GM12878 (cell line): ENCODE measurements around the gene BMPR2. TPM values are rescaled to one million over a fixed set of nuclear protein-coding genes. Genes with fewer than 3 reads are reported as not detected.

Experiments used
- ATAC-seq: fragments of 200-7000 bp; cut with Tn5 transposase; 3 replicates; pipeline ENCODE4 v1.9.1; 2020; ENCODE audit warnings: mild to moderate bottlenecking, moderate library complexity
- BruUV-seq: library from RNA; stranded (reverse); fragments of 400-500 nt; replicated peaks from 2 replicates; lab custom pipeline; 2021; lab: Mats Ljungman, UMichigan
- CTCF ChIA-PET: fragments of 300-600 bp; sonication (Branson Sonifier 250); formaldehyde crosslinking; extraction: SDS; loops from one replicate; lab custom pipeline; 2021; ENCODE audit warnings: inconsistent platforms; lab: Yijun Ruan, JAX
- POLR2A ChIA-PET: fragments of 350-600 bp; formaldehyde crosslinking; extraction: SDS; loops from one replicate; lab custom pipeline; 2021; ENCODE audit warnings: inconsistent platforms; lab: Charles Lee
- RAD21 ChIA-PET: fragments of 300-600 bp; sonication (Branson Sonifier 250); formaldehyde crosslinking; loops from one replicate; lab custom pipeline; 2023; ENCODE audit warnings: antibody characterized with exemption; ENCODE audit not compliant: unreplicated experiment; lab: Charles Lee
- SMC1A ChIA-PET: fragments of 300-600 bp; sonication (Branson Sonifier 250); formaldehyde crosslinking; loops from one replicate; lab custom pipeline; 2023; ENCODE audit not compliant: unreplicated experiment, uncharacterized antibody; lab: Charles Lee
- DNase-seq: peaks from one replicate; pipeline ENCODE4 v3.0.0-alpha.2; 2011; ENCODE audit warnings: low read depth, low spot score
- FAIRE-seq: peaks from 3 replicates; lab custom pipeline; 2011; peaks lifted over from hg19 to GRCh38; lab: Jason Lieb, UNC
- H2AFZ ChIP-seq: 2 replicates; pipeline ENCODE4 v1.6.0; 2011; ENCODE audit warnings: low read depth, low read length, control low read depth; ENCODE audit not compliant: control insufficient read depth
- H3K27ac ChIP-seq: 2 replicates; pipeline ENCODE4 v1.5.1; 2011; ENCODE audit warnings: control low read depth; ENCODE audit not compliant: control insufficient read depth, insufficient read depth
- H3K27me3 ChIP-seq, 2 experiments: replicated peaks in 1 of 2; 2 replicates each; pipeline versions ENCODE4 v1.6.0 to v1.6.1; 2011; ENCODE audit warnings: low read length in 1 of 2; ENCODE audit not compliant: control insufficient read depth in 2 of 2, insufficient read depth in 2 of 2
- H3K36me3 ChIP-seq, 2 experiments: 2 replicates each; pipeline ENCODE4 v1.5.1; 2011; ENCODE audit warnings: low read length in 1 of 2; ENCODE audit not compliant: control insufficient read depth in 2 of 2, insufficient read depth in 2 of 2
- H3K4me1 ChIP-seq: 2 replicates; pipeline ENCODE4 v1.6.1; 2011; ENCODE audit warnings: mild to moderate bottlenecking, low read length, moderate library complexity, mixed read lengths; ENCODE audit not compliant: control insufficient read depth, insufficient read depth
- H3K4me2 ChIP-seq: 2 replicates; pipeline ENCODE4 v1.6.0; 2011; ENCODE audit warnings: control low read depth; ENCODE audit not compliant: control insufficient read depth, insufficient read depth
- H3K4me3 ChIP-seq: fragments of 200-600 bp; sonication (generic); 2 replicates; pipeline ENCODE4 v1.5.1; 2016
- H3K79me2 ChIP-seq: 2 replicates; pipeline ENCODE4 v1.6.0; 2011; ENCODE audit warnings: low read length; ENCODE audit not compliant: control insufficient read depth, insufficient read depth
- H3K9ac ChIP-seq: 2 replicates; pipeline ENCODE4 v1.8.0; 2011; ENCODE audit warnings: low read length, control low read depth, mixed read lengths; ENCODE audit not compliant: control insufficient read depth, insufficient read depth
- H3K9me3 ChIP-seq: replicated peaks from 3 replicates; pipeline ENCODE4 v1.5.1; 2011; ENCODE audit warnings: mild to moderate bottlenecking, low read length; ENCODE audit not compliant: control insufficient read depth, insufficient read depth
- H4K20me1 ChIP-seq: 2 replicates; pipeline ENCODE4 v1.6.0; 2011; ENCODE audit not compliant: control insufficient read depth, insufficient read depth
- KDM1A ChIP-seq: fragments of 200-600 bp; sonication (generic); IDR thresholded peaks from 2 replicates; pipeline ENCODE4 v1.6.1; 2016; ENCODE audit warnings: borderline replicate concordance
- NFIC ChIP-seq: IDR thresholded peaks from 2 replicates; pipeline ENCODE4 v1.6.1; 2012; ENCODE audit warnings: low read depth, mild to moderate bottlenecking, inconsistent platforms, low read length, moderate library complexity
- NFYA ChIP-seq: IDR thresholded peaks from 2 replicates; pipeline ENCODE4 v1.6.1; 2011; ENCODE audit warnings: low read depth, mild to moderate bottlenecking, low read length, improper control_type of control experiment, borderline replicate concordance
- STAT1 ChIP-seq: fragments of 450-650 bp; conservative IDR thresholded peaks from 2 replicates; pipeline ENCODE4 v1.6.1; 2014; ENCODE audit warnings: antibody characterized with exemption, mild to moderate bottlenecking
- WGBS: methylation state at CpG from one replicate; pipeline ENCODE4 v1.1.6; 2016; ENCODE audit warnings: low lambda C conversion rate; ENCODE audit not compliant: insufficient replicate concordance, insufficient coverage; ENCODE audit errors: missing lambda C conversion rate; 5-methylcytosine and 5-hydroxymethylcytosine counted together
- in situ Hi-C: fragments of 300-500 bp; cut with MboI; formaldehyde crosslinking; loops from 9 replicates; pipeline ENCODE4 v1.14.3; 2018; ENCODE audit warnings: mixed read lengths
- intact Hi-C: fragments of 100-400 bp; cut with micrococcal nuclease; formaldehyde crosslinking; loops from one replicate; pipeline ENCODE4 v1.14.2; 2022; ENCODE audit not compliant: unreplicated experiment
- polyA plus RNA-seq, 11 experiments: library from polyadenylated mRNA; depleted of rRNA in 4 of 11; unstranded in 6 of 11; stranded (reverse) in 5 of 11; fragments of >200 nt; fragmentation: Nextera tagmentation in 4 of 11; fragmentation: Illumina TruSeq in 1 of 11; extraction: Ambion mirVana in 4 of 11; extraction: Trizol in 1 of 11; gene quantifications; 1 replicate in 1 of 11; 2 replicates in 10 of 11; pipeline versions ENCODE4 v1.2.1 to v1.2.3, GENCODE V29; 2011 to 2016; ENCODE audit warnings: inconsistent platforms in 2 of 11, missing spikeins in 2 of 11, low read depth in 1 of 11
- total RNA-seq, 4 experiments: library from RNA; depleted of rRNA in 3 of 4; stranded (reverse); fragments of >200 nt in 3 of 4; fragmentation: Illumina TruSeq in 1 of 4; extraction: Trizol in 1 of 4; gene quantifications; 2 replicates each; pipeline versions ENCODE4 v1.2.1 to v1.2.3, GENCODE V29; 2013 to 2021
- TF ChIP-seq, protein P1 (sequence below): fragments of 450-650 bp; IDR thresholded peaks from 2 replicates; pipeline ENCODE4 v1.6.1; 2017; ENCODE audit warnings: mild to moderate bottlenecking, moderate library complexity
- TF ChIP-seq, protein P2 (sequence below): fragments of 450-650 bp; IDR thresholded peaks from 2 replicates; pipeline ENCODE4 v1.6.1; 2017; ENCODE audit warnings: mild to moderate bottlenecking, low read depth, inconsistent platforms; ENCODE audit not compliant: poor library complexity, severe bottlenecking
- TF ChIP-seq, protein P3 (sequence below): fragments of 450-650 bp; IDR thresholded peaks from 2 replicates; pipeline ENCODE4 v1.6.1; 2018; ENCODE audit warnings: mild to moderate bottlenecking, low read depth, moderate library complexity; ENCODE audit not compliant: partially characterized antibody

BMPR2 gene
- total and polyA plus RNA-seq, 10 of the 15 experiments (the other 5 are each of a cell fraction or from before 2014, with no cell fraction given): 2.4 to 33.0 (median 7.1) TPM

- POLR2A ChIA-PET: no interaction called here
- TF ChIP-seq, protein P1, sequence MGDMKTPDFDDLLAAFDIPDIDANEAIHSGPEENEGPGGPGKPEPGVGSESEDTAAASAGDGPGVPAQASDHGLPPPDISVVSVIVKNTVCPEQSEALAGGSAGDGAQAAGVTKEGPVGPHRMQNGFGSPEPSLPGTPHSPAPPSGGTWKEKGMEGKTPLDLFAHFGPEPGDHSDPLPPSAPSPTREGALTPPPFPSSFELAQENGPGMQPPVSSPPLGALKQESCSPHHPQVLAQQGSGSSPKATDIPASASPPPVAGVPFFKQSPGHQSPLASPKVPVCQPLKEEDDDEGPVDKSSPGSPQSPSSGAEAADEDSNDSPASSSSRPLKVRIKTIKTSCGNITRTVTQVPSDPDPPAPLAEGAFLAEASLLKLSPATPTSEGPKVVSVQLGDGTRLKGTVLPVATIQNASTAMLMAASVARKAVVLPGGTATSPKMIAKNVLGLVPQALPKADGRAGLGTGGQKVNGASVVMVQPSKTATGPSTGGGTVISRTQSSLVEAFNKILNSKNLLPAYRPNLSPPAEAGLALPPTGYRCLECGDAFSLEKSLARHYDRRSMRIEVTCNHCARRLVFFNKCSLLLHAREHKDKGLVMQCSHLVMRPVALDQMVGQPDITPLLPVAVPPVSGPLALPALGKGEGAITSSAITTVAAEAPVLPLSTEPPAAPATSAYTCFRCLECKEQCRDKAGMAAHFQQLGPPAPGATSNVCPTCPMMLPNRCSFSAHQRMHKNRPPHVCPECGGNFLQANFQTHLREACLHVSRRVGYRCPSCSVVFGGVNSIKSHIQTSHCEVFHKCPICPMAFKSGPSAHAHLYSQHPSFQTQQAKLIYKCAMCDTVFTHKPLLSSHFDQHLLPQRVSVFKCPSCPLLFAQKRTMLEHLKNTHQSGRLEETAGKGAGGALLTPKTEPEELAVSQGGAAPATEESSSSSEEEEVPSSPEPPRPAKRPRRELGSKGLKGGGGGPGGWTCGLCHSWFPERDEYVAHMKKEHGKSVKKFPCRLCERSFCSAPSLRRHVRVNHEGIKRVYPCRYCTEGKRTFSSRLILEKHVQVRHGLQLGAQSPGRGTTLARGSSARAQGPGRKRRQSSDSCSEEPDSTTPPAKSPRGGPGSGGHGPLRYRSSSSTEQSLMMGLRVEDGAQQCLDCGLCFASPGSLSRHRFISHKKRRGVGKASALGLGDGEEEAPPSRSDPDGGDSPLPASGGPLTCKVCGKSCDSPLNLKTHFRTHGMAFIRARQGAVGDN: no peak
- TF ChIP-seq, protein P2, sequence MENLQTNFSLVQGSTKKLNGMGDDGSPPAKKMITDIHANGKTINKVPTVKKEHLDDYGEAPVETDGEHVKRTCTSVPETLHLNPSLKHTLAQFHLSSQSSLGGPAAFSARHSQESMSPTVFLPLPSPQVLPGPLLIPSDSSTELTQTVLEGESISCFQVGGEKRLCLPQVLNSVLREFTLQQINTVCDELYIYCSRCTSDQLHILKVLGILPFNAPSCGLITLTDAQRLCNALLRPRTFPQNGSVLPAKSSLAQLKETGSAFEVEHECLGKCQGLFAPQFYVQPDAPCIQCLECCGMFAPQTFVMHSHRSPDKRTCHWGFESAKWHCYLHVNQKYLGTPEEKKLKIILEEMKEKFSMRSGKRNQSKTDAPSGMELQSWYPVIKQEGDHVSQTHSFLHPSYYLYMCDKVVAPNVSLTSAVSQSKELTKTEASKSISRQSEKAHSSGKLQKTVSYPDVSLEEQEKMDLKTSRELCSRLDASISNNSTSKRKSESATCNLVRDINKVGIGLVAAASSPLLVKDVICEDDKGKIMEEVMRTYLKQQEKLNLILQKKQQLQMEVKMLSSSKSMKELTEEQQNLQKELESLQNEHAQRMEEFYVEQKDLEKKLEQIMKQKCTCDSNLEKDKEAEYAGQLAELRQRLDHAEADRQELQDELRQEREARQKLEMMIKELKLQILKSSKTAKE: no peak
- TF ChIP-seq KDM1A (no peak), STAT1 (no peak), NFIC (no peak), NFYA (no peak)
- TF ChIP-seq, protein P3, sequence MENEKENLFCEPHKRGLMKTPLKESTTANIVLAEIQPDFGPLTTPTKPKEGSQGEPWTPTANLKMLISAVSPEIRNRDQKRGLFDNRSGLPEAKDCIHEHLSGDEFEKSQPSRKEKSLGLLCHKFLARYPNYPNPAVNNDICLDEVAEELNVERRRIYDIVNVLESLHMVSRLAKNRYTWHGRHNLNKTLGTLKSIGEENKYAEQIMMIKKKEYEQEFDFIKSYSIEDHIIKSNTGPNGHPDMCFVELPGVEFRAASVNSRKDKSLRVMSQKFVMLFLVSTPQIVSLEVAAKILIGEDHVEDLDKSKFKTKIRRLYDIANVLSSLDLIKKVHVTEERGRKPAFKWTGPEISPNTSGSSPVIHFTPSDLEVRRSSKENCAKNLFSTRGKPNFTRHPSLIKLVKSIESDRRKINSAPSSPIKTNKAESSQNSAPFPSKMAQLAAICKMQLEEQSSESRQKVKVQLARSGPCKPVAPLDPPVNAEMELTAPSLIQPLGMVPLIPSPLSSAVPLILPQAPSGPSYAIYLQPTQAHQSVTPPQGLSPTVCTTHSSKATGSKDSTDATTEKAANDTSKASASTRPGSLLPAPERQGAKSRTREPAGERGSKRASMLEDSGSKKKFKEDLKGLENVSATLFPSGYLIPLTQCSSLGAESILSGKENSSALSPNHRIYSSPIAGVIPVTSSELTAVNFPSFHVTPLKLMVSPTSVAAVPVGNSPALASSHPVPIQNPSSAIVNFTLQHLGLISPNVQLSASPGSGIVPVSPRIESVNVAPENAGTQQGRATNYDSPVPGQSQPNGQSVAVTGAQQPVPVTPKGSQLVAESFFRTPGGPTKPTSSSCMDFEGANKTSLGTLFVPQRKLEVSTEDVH: no peak
- no peaks in the 10 kb centered on the region for H4K20me1 ChIP-seq
- FAIRE-seq: no peak
- ATAC-seq: no peak
- no peaks in the 10 kb centered on the region for H3K4me1 ChIP-seq
- CTCF ChIA-PET: interaction anchor here (1.6 kb wide), 1 partner anchor 10 kb away, joined by 5 read pairs; no protein-coding TSS in a partner anchor
- 96% methylated on average over 2 of the region's 2 CpGs for WGBS
- peaks cover 6% of the 10 kb centered on the region; the same call in 2 of the 3 replicates for H3K9me3 ChIP-seq
- no peaks in the 10 kb centered on the region for H3K27me3 ChIP-seq
- no peak overlapping the region for H3K9ac ChIP-seq
- SMC1A ChIA-PET: no interaction called here
- RAD21 ChIA-PET: no interaction called here
- no TSS peak for BruUV-seq
- DNase-seq: no peak
- no peak overlapping the region for H3K27ac ChIP-seq
- no peak overlapping the region for H3K4me2 ChIP-seq
- intact Hi-C loops: no loop called here
- no peak overlapping the region for H2AFZ ChIP-seq
- no peak overlapping the region for H3K4me3 ChIP-seq
- H3K36me3 ChIP-seq: peaks cover 0 to 1% of the 10 kb centered on the region in 2 experiments; a peak in 3 of 4 replicates
- no peaks in the 10 kb centered on the region for H3K79me2 ChIP-seq
- in situ Hi-C loops: no loop called here
Measured at GRCh38 chr2:202432776-202433175, 56.6 kb downstream of the BMPR2 start.
